Measurements from ENCODE around the gene LPAR3. TPM values are rescaled to one million over a fixed set of nuclear protein-coding genes. Genes with fewer than 3 reads are reported as not detected.

LPAR3 gene
- polyA plus RNA-seq, 1 of the 3 experiments (the other 2 are of a cell fraction), result 0.08 TPM

DNA sequence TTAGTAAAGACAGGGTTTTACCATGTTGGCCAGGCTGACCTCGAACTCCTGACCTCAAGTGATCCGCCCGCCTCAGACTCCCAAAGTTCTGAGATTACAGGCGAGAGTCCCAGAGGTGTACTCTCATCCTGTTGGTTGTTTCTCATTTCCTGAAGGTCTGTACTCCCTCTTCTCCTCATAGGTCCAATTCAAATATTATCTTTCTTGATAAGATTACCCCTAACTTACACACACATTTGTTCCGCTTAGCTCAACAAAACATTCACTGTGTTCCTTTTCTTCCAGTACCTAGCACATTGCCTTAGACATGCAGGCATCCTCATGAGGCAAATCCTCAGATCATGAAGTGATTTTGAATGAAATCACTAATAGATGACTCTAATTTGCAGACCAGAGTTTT lies 130.3 kb downstream of the LPAR3 start:
- 82% methylated on average over 5 of the region's 5 CpGs for WGBS (ENCODE audit: low lambda C conversion rate)
- TF ChIP-seq NRF1 (IDR thresholded peaks at IDR 0.05; ENCODE audit: low read depth, low read length), result no peak
- Histone ChIP-seq H3K36me3 (replicated peaks in 1 of 2; ENCODE audit: control insufficient read depth in 1 of 2, insufficient read depth in 2 of 2, low read length in 1 of 2) (no peaks in the 10 kb centered on the region), H2AFZ (ENCODE audit: low read depth) (no peak overlapping the region), H3K9me3 (no peaks in the 10 kb centered on the region), H3K4me3 (ENCODE audit: low read depth in 2 of 2, low read length in 1 of 2) (no peak overlapping the region), H3K4me2 (no peak overlapping the region), H3K27ac (ENCODE audit: low read depth in 2 of 2, low read length in 1 of 2) (no peak overlapping the region), H3F3A (replicated peaks; ENCODE audit: insufficient read depth) (no peaks in the 10 kb centered on the region), H3K9ac (no peak overlapping the region), H3K79me2 (ENCODE audit: insufficient read depth) (no peaks in the 10 kb centered on the region), H3K27me3 (ENCODE audit: insufficient read depth) (0 out of 2 replicates have a peak, but pooled peaks cover 4% of the 10 kb centered on the region), H3K4me1 (ENCODE audit: control insufficient read depth in 1 of 2, insufficient read depth in 2 of 2, low read depth in 1 of 2, low read length in 1 of 2) (no peaks in the 10 kb centered on the region), H4K20me1 (ENCODE audit: insufficient read depth) (no peaks in the 10 kb centered on the region), H3K9me2 (no peaks in the 10 kb centered on the region)
- POLR2A ChIA-PET, result no interaction called here
- no peak for DNase-seq
- CTCF ChIA-PET, result interaction anchor here (0.6 to 9.1 kb wide), 5 partner anchors 9 to 182 kb away, joined by 3 to 77 read pairs (median 4); no protein-coding TSS in a partner anchor

Other genes starting within 250 kb of the LPAR3 start
- 7.7 and 10.9 TPM in 2 replicates for gene SSX2IP, start 202.7 kb downstream of the LPAR3 start, polyA plus RNA-seq (2012; rRNA removed)
- not detected in 2 replicates for gene MCOLN2, start 103.9 kb upstream of the LPAR3 start, polyA plus RNA-seq (2012; rRNA removed)
- not detected in 2 replicates for gene MCOLN3, start 155.3 kb upstream of the LPAR3 start, polyA plus RNA-seq (2012; rRNA removed)

All from SK-N-SH (cell line).